Measurements from ENCODE around the gene CFAP54. TPM values are rescaled to one million over a fixed set of nuclear protein-coding genes. Genes with fewer than 3 reads are reported as not detected.
A peak's percentile ranks its signal among the peaks of the same experiment; 100 is the strongest.

CFAP54 gene
- under 1 TPM; 0.55 to 0.75 TPM for total RNA-seq

- ChIA-PET CTCF (interaction anchor here (0.6 to 6.2 kb wide), 21 partner anchors 8 to 1819 kb away, joined by 3 to 69 read pairs (median 5); partner anchors contain the start of gene CDK17), POLR2A (interaction anchor here (0.9 to 2.5 kb wide), 6 partner anchors 12 to 89 kb away, joined by 3 to 21 read pairs (median 4); partner anchors contain the start of gene CDK17)
- Mint-ChIP-seq H3K9me3 (no peaks in the 10 kb centered on the region), H3K4me1 (peaks cover 48% of the 10 kb centered on the region), H3K4me3 (peak within 1 kb of the TSS; percentile 80), H3K27me3 (peaks cover 16% of the 10 kb centered on the region), H3K36me3 (ENCODE audit: low read depth) (no peaks in the 10 kb centered on the region), H3K27ac (peak within 1 kb of the TSS; percentile 7)
- DNase-seq, result peak; percentile 96
Observed at GRCh38 chr12:96489392-96490056, at the start of gene CFAP54. CFAP54 (plus strand) TSS chr12:96489577; CDS start chr12:96489610, 33 bp downstream.

GRCh38 chr12:96441816-96442215 is 47.6 kb upstream of the CFAP54 start:
- DNase-seq, result no peak
- H3K4me3 Mint-ChIP-seq, result no peak overlapping the region
- H3K4me1 Mint-ChIP-seq, result peaks cover 50% of the 10 kb centered on the region
- peaks cover 13% of the 10 kb centered on the region for H3K36me3 Mint-ChIP-seq (ENCODE audit: low read depth)
- POLR2A ChIA-PET, result no interaction called here
- peak overlapping the region; percentile 16 for H3K27ac Mint-ChIP-seq
- H3K27me3 Mint-ChIP-seq, result no peaks in the 10 kb centered on the region
- peaks cover 9% of the 10 kb centered on the region for H3K9me3 Mint-ChIP-seq
- CTCF ChIA-PET, result no interaction called here

GRCh38 chr12:96442906-96443305 is 46.5 kb upstream of the CFAP54 start:
- Mint-ChIP-seq H3K27ac (no peak overlapping the region), H3K4me3 (no peak overlapping the region), H3K27me3 (no peaks in the 10 kb centered on the region), H3K36me3 (ENCODE audit: low read depth) (peaks cover 13% of the 10 kb centered on the region), H3K9me3 (peaks cover 9% of the 10 kb centered on the region), H3K4me1 (peaks cover 51% of the 10 kb centered on the region)
- DNase-seq, result no peak
- ChIA-PET POLR2A (no interaction called here), CTCF (no interaction called here)

- Mint-ChIP-seq H3K4me1 (peaks cover 47% of the 10 kb centered on the region), H3K27ac (peak overlapping the region; percentile 47), H3K4me3 (no peak overlapping the region), H3K9me3 (peaks cover 9% of the 10 kb centered on the region), H3K27me3 (no peaks in the 10 kb centered on the region), H3K36me3 (ENCODE audit: low read depth) (peaks cover 13% of the 10 kb centered on the region)
- DNase-seq, result no peak
- CTCF ChIA-PET, result interaction anchor here (5.5 kb wide), 1 partner anchor 44 kb away, joined by 65 read pairs; the partner anchor contains the start of gene CDK17
- POLR2A ChIA-PET, result interaction anchor here (2.3 to 3.6 kb wide), 2 partner anchors 8 to 44 kb away, joined by 13 to 79 read pairs; partner anchors contain the start of gene CDK17
Observed at GRCh38 chr12:96444399-96444798, 45.0 kb upstream of the CFAP54 start.

- peaks cover 5% of the 10 kb centered on the region for H3K9me3 Mint-ChIP-seq
- peaks cover 3% of the 10 kb centered on the region for H3K27me3 Mint-ChIP-seq
- H3K27ac Mint-ChIP-seq, result peak overlapping the region; percentile 95
- H3K4me1 Mint-ChIP-seq, result peaks cover 52% of the 10 kb centered on the region
- ChIA-PET CTCF (interaction anchor here (0.6 to 5.5 kb wide), 19 partner anchors 9 to 234 kb away, joined by 3 to 65 read pairs (median 5); partner anchors contain the start of genes CDK17 and CFAP54), POLR2A (interaction anchor here (0.9 to 3.6 kb wide), 23 partner anchors 9 to 971 kb away, joined by 3 to 79 read pairs (median 4); partner anchors contain the start of genes CDK17 and CFAP54)
- peaks cover 11% of the 10 kb centered on the region for H3K36me3 Mint-ChIP-seq (ENCODE audit: low read depth)
- H3K4me3 Mint-ChIP-seq, result peak overlapping the region; percentile 49
- DNase-seq, result peak; percentile 75
Observed at GRCh38 chr12:96445691-96446583, 43.4 kb upstream of the CFAP54 start.

GRCh38 chr12:96447256-96447655 is 42.1 kb upstream of the CFAP54 start:
- Mint-ChIP-seq H3K27me3 (peaks cover 5% of the 10 kb centered on the region), H3K4me3 (no peak overlapping the region), H3K9me3 (no peaks in the 10 kb centered on the region), H3K4me1 (peaks cover 47% of the 10 kb centered on the region), H3K36me3 (ENCODE audit: low read depth) (peaks cover 6% of the 10 kb centered on the region), H3K27ac (peak overlapping the region; percentile 95)
- ChIA-PET CTCF (interaction anchor here (0.6 to 5.5 kb wide), 9 partner anchors 10 to 366 kb away, joined by 3 to 65 read pairs (median 5); partner anchors contain the start of genes CDK17 and CFAP54), POLR2A (interaction anchor here (1.1 to 3.6 kb wide), 2 partner anchors 21 to 46 kb away, joined by 3 to 79 read pairs; partner anchors contain the start of gene CDK17)
- DNase-seq, result no peak

- Mint-ChIP-seq H3K9me3 (peaks cover 5% of the 10 kb centered on the region), H3K4me3 (no peak overlapping the region), H3K27me3 (peaks cover 5% of the 10 kb centered on the region), H3K4me1 (peaks cover 42% of the 10 kb centered on the region), H3K36me3 (ENCODE audit: low read depth) (peaks cover 6% of the 10 kb centered on the region), H3K27ac (no peak overlapping the region)
- DNase-seq, result no peak
- POLR2A ChIA-PET, result interaction anchor here (1.1 to 2.3 kb wide), 3 partner anchors 22 to 49 kb away, joined by 3 to 12 read pairs (median 4); partner anchors contain the start of gene CDK17
- CTCF ChIA-PET, result interaction anchor here (0.6 to 5.5 kb wide), 5 partner anchors 9 to 406 kb away, joined by 5 to 65 read pairs (median 5); partner anchors contain the start of genes CDK17 and CFAP54
Observed at GRCh38 chr12:96448300-96448699, 41.1 kb upstream of the CFAP54 start.

GRCh38 chr12:96452261-96452922 is 37.0 kb upstream of the CFAP54 start:
- Mint-ChIP-seq H3K27me3 (peaks cover 5% of the 10 kb centered on the region), H3K9me3 (peaks cover 5% of the 10 kb centered on the region), H3K27ac (no peak overlapping the region), H3K4me1 (peaks cover 18% of the 10 kb centered on the region), H3K4me3 (no peak overlapping the region), H3K36me3 (ENCODE audit: low read depth) (peaks cover 6% of the 10 kb centered on the region)
- ChIA-PET CTCF (interaction anchor here (1.7 kb wide), 1 partner anchor 52 kb away, joined by 5 read pairs; the partner anchor contains the start of gene CDK17), POLR2A (no interaction called here)
- no peak for DNase-seq

GRCh38 chr12:96454396-96454795 is 35.0 kb upstream of the CFAP54 start:
- Mint-ChIP-seq H3K36me3 (ENCODE audit: low read depth) (peaks cover 6% of the 10 kb centered on the region), H3K27ac (no peak overlapping the region), H3K4me3 (no peak overlapping the region), H3K9me3 (peaks cover 5% of the 10 kb centered on the region), H3K27me3 (peaks cover 5% of the 10 kb centered on the region), H3K4me1 (peaks cover 15% of the 10 kb centered on the region)
- DNase-seq, result no peak
- POLR2A ChIA-PET, result interaction anchor here (1.3 kb wide), 1 partner anchor 8 kb away, joined by 4 read pairs; no protein-coding TSS in a partner anchor
- CTCF ChIA-PET, result interaction anchor here (1.7 kb wide), 1 partner anchor 8 kb away, joined by 8 read pairs; no protein-coding TSS in a partner anchor

- H3K27ac Mint-ChIP-seq, result no peak overlapping the region
- POLR2A ChIA-PET, result interaction anchor here (0.8 kb wide), 1 partner anchor 11 kb away, joined by 5 read pairs; no protein-coding TSS in a partner anchor
- peaks cover 5% of the 10 kb centered on the region for H3K9me3 Mint-ChIP-seq
- H3K4me3 Mint-ChIP-seq, result no peak overlapping the region
- peaks cover 3% of the 10 kb centered on the region for H3K4me1 Mint-ChIP-seq
- no peak for DNase-seq
- CTCF ChIA-PET, result interaction anchor here (0.6 kb wide), 1 partner anchor 241 kb away, joined by 5 read pairs; no protein-coding TSS in a partner anchor
- H3K27me3 Mint-ChIP-seq, result no peaks in the 10 kb centered on the region
- H3K36me3 Mint-ChIP-seq (ENCODE audit: low read depth), result no peaks in the 10 kb centered on the region
Observed at GRCh38 chr12:96456265-96456974, 33.0 kb upstream of the CFAP54 start.

- Mint-ChIP-seq H3K4me1 (peaks cover 3% of the 10 kb centered on the region), H3K4me3 (no peak overlapping the region), H3K9me3 (peaks cover 5% of the 10 kb centered on the region), H3K27ac (no peak overlapping the region), H3K36me3 (ENCODE audit: low read depth) (no peaks in the 10 kb centered on the region), H3K27me3 (no peaks in the 10 kb centered on the region)
- POLR2A ChIA-PET, result no interaction called here
- CTCF ChIA-PET, result interaction anchor here (0.6 to 1.6 kb wide), 8 partner anchors 10 to 242 kb away, joined by 3 to 9 read pairs (median 4); partner anchors contain the start of gene CDK17
- no peak for DNase-seq
Observed at GRCh38 chr12:96457191-96457930, 32.0 kb upstream of the CFAP54 start.
